SH-SY5Y (cell line): ENCODE results near the gene UBTF.

Source experiments
- GATA2 ChIP-seq: IDR thresholded peaks from 2 replicates; pipeline ENCODE4 v1.6.1; 2011; ENCODE audit warnings: mild to moderate bottlenecking, low read depth, low read length
- GATA3 ChIP-seq: IDR thresholded peaks from 2 replicates; pipeline ENCODE4 v1.6.1; 2011; ENCODE audit warnings: low read depth, mild to moderate bottlenecking, low read length, moderate library complexity

GRCh38 chr17:44221084-44221861 is 1.8 kb upstream of the UBTF start:
- TF ChIP-seq GATA3 (no peak), GATA2 (no peak)
